Endometrial microvascular endothelial cells (primary cell): ENCODE results near the gene CASP9. TPM values are rescaled to one million over a fixed set of nuclear protein-coding genes. Genes with fewer than 3 reads are reported as not detected.

ENCODE experiments used
- total RNA-seq: library from RNA; depleted of rRNA; stranded (reverse); fragments of >200 nt; gene quantifications from one replicate; pipeline ENCODE4 v1.2.3, GENCODE V29; 2015; ENCODE audit errors: inconsistent ontology term

Gene CASP9
- total RNA-seq, 1 donor from 2014 or later: 14.8 TPM

Other genes starting within 250 kb of the CASP9 start
- 162 TPM for gene EFHD2, start 114.3 kb downstream of the CASP9 start, total RNA-seq
- not detected for gene CTRC, start 85.8 kb downstream of the CASP9 start, total RNA-seq
- gene CELA2A, start 67.5 kb downstream of the CASP9 start, total RNA-seq: not detected
- not detected for gene CELA2B, start 48.1 kb downstream of the CASP9 start, total RNA-seq
- gene DNAJC16, start 2.6 kb upstream of the CASP9 start, total RNA-seq: 26.4 TPM
- gene AGMAT, start 60.8 kb upstream of the CASP9 start, total RNA-seq: 2.6 TPM
- gene DDI2, start 93.2 kb upstream of the CASP9 start, total RNA-seq: 5.8 TPM
- gene PLEKHM2, start 160.1 kb upstream of the CASP9 start, total RNA-seq: 42.1 TPM
- 0.09 TPM for gene SLC25A34, start 212.0 kb upstream of the CASP9 start, total RNA-seq
- gene TMEM82, start 218.3 kb upstream of the CASP9 start, total RNA-seq: not detected
- gene FBLIM1, start 234.6 kb upstream of the CASP9 start, total RNA-seq: 268 TPM